Hindlimb muscle (tissue), 1 donor: ENCODE data around the gene TPSB2. TPM values are rescaled to one million over a fixed set of nuclear protein-coding genes. Genes with fewer than 3 reads are reported as not detected.

ENCODE experiments used
- DNase-seq: peaks from one replicate; pipeline ENCODE4 v3.0.0-alpha.2; 2013
- polyA plus RNA-seq: library from polyadenylated mRNA; unstranded; fragments of 120-200 nt; gene quantifications from one replicate; pipeline ENCODE4 v1.2.1, GENCODE V29; 2013; ENCODE audit not compliant: insufficient read length

TPSB2 gene
- polyA plus RNA-seq, 1 donor: 2.7 TPM

DNA sequence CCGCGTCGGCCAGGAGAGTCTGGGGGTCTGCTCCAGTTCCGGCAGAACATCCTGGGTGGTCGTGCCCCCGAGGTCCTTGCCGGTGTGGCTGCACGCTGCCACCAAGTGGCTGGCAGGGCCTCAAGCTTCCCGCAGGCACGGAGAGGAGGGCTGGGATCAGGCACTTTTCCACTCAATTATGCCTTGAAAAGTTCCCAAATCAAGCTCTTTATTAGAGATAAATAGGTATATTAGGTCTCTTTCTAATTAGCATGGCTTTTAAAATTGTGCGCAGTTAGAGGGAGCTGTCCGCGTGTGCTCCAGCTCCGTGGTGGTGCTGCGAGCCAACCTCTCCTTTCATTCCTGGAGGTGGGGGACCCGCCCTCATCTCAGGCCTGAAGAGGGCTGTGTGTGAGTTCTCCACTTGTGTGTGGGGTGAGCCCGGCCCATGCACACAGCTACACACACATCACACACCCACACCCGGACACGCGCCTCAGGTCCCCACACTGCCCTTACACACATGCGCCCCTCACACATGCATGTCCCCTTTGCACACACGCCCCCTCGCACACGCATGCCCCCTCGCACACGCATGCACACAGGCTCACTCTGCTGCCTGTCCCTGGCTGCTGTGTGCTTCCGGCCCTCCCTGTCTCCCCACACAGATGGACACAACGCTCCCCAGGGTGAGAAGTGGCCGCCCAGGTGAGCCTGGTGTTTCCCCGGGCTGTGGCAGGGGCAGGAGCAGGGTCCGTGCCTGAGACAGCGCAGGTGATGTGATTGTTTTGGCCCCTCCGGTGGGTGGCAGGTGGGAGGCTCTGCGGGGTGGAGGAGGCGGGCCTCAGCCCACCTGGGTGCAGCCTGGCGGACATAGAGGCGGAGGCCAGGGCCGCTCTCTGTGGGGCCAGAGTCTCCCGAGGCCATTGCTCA lies 48.3 kb downstream of the TPSB2 start:
- DNase-seq: no peak

DNA sequence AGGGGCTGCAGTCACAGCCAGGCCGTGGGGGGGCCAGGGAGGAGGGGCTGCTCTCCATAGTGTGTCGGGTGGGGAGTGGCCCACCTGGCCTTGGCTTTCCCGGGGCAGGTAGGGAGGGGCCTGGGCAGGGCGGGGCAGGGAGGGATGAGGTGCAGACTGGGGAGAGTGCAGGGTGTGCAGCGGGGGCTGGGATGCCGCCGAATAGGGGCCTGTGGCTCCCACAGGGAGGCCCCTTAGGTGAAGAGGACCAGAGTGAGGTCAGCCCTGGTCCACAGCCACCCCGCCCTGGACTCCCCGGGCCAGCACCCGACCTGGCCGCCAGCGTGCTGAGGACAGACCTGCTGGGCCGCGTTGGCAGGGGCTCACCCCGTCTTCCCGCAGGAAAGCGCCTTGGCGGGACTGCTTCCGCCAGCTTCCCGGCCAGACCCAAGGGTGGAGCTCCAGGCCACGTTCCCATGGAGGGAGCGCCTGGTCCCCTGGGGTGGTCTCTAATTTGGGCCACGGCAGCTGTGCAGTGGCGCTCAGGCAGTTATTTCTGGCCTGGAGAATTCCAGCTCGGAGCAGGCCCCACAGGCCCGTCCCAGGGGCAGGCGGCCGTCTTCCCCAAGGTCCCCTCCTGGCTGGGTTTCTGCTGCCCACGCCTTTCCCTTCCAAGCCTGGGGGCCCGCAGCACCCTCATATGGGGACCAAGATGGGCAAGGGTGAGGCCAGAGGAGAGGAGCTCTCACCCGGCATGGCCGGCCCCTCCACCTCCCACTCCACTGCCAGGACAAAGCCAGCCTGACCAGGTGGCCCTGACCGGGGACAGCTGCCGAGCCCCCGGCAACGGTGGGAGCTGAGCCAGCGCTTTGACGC lies 49.2 kb downstream of the TPSB2 start:
- peak; percentile 30 for DNase-seq

Other genes with a start within 250 kb of the TPSB2 start
- gene SOX8, start 248.4 kb downstream of the TPSB2 start, polyA plus RNA-seq: 43.7 TPM
- gene SSTR5, start 157.4 kb downstream of the TPSB2 start, polyA plus RNA-seq: not detected
- not detected for gene C1QTNF8, start 133.9 kb downstream of the TPSB2 start, polyA plus RNA-seq
- gene CACNA1H, start 77.1 kb downstream of the TPSB2 start, polyA plus RNA-seq: 69.6 TPM
- 1.5 TPM for gene TPSG1, start 4.9 kb downstream of the TPSB2 start, polyA plus RNA-seq
- gene TPSAB1, start 10.5 kb upstream of the TPSB2 start, polyA plus RNA-seq: 1.0 TPM
- gene TPSD1, start 25.9 kb upstream of the TPSB2 start, polyA plus RNA-seq: not detected
- 101 TPM for gene UBE2I, start 79.5 kb upstream of the TPSB2 start, polyA plus RNA-seq
- gene BAIAP3, start 103.5 kb upstream of the TPSB2 start, polyA plus RNA-seq: 0.72 TPM
- 59.2 TPM for gene TSR3, start 121.7 kb upstream of the TPSB2 start, polyA plus RNA-seq
- gene GNPTG, start 121.7 kb upstream of the TPSB2 start, polyA plus RNA-seq: 40.6 TPM
- 9.8 TPM for gene UNKL, start 184.5 kb upstream of the TPSB2 start, polyA plus RNA-seq
- gene UQCC4, start 190.6 kb upstream of the TPSB2 start, polyA plus RNA-seq: 11.9 TPM
- 0.43 TPM for gene PERCC1, start 200.9 kb upstream of the TPSB2 start, polyA plus RNA-seq
- gene CCDC154, start 214.4 kb upstream of the TPSB2 start, polyA plus RNA-seq: 2.5 TPM
- gene CLCN7, start 244.8 kb upstream of the TPSB2 start, polyA plus RNA-seq: 39.9 TPM